BJ (cell line): ENCODE measurements around the gene CAV1. TPM values are rescaled to one million over a fixed set of nuclear protein-coding genes. Genes with fewer than 3 reads are reported as not detected.

Source experiments
- CTCF ChIA-PET: fragments of 350-600 bp; formaldehyde crosslinking; extraction: SDS; loops from one replicate; lab custom pipeline; 2021; ENCODE audit warnings: antibody characterized with exemption, inconsistent platforms; lab: Yijun Ruan, JAX
- POLR2A ChIA-PET: fragments of 300-600 bp; sonication (Branson Sonifier 250); formaldehyde crosslinking; extraction: SDS; loops from one replicate; lab custom pipeline; 2021; ENCODE audit warnings: antibody characterized with exemption; lab: Charles Lee
- DNase-seq: peaks from one replicate; pipeline ENCODE4 v3.0.0-alpha.2; 2011; ENCODE audit warnings: low read depth
- H3K27me3 ChIP-seq: 2 replicates; pipeline ENCODE4 v1.6.0; 2011; ENCODE audit warnings: low read length; ENCODE audit not compliant: control insufficient read depth, insufficient read depth
- H3K36me3 ChIP-seq: 2 replicates; pipeline ENCODE4 v1.5.1; 2011; ENCODE audit warnings: low read length; ENCODE audit not compliant: control insufficient read depth, insufficient read depth
- H3K4me3 ChIP-seq: 2 replicates; pipeline ENCODE4 v1.5.1; 2011; ENCODE audit warnings: low read depth, mild to moderate bottlenecking, control low read depth, low read length
- polyA plus RNA-seq: library from polyadenylated mRNA; depleted of rRNA; stranded (reverse); fragments of >200 nt; gene quantifications from 2 replicates; pipeline ENCODE4 v1.2.3, GENCODE V29; 2011
- TF ChIP-seq, protein P1 (sequence below): IDR thresholded peaks from 2 replicates; pipeline ENCODE4 v1.5.1; 2011; ENCODE audit warnings: low read depth, mild to moderate bottlenecking, control low read depth, inconsistent platforms, low read length, moderate library complexity; ENCODE audit not compliant: insufficient read depth

The CAV1 gene
- polyA plus RNA-seq, 1 experiment = 2,064 TPM

DNA sequence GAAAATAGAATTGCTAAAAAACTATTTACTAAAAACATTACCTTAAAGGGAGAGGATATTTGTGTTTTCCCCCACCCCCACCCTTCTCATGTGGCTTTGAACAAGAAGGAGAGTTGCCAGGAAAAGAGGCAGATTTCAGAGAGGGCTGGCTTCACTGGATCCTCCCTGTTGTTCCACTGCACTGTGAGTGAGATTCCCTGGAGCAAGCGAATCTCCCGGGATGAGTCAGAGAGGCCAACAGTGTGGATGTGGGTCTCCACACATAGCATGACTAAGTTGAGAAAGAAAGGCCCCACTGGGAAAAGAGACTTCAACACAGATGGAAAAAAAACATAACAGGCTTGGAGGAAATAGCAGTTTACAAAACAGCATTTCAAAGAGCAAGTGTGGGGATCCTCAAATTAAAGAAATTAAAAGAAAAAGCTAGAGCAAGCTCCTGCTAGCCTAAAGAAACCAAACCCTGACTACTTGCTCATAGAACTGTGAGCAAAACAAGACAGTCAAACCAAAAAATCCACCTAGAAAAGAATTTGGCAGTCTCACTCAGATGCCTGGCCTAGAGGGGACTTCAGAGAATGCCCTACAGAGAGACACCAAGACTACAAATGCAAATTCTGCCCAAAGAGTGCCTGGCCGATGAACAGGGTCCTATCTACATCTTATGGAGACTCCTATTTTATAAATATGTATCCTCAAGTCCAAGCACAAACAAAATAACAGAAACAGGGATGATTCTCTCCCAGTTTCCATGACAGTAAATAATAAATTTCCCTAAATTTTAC lies 3.4 kb downstream of the CAV1 start:
- H3K36me3 ChIP-seq = peaks cover 7% of the 10 kb centered on the region; the same call in 1 of the 2 replicates
- POLR2A ChIA-PET = interaction anchor here (0.5 to 1.3 kb wide), 3 partner anchors 16 to 268 kb away, joined by 3 to 4 read pairs (median 3); no protein-coding TSS in a partner anchor

DNA sequence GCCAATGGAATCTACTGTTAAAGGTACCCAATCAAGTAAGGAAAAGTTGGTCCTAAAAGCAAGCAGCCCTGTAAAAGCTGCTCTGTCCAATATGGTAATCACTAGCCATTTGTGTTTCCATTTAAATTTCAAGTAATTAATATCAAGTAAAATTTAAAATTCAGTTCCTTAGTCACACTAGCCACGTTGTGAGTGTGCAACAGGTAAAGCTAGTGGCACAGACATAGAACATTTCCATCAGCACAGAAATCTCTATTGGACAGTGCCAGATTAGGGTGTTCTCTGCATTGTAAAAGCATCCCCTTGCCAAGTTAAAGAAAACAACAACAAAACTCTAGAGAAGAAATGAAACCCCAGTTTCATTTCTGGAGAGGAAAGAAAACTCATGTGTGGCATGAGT lies 4.4 kb downstream of the CAV1 start:
- Histone ChIP-seq H3K36me3 (peaks cover 7% of the 10 kb centered on the region; the same call in 1 of the 2 replicates), H3K27me3 (no peaks in the 10 kb centered on the region), H3K4me3 (peak overlapping the region; percentile 73)
- no peak for DNase-seq
- CTCF ChIA-PET = interaction anchor here (0.7 to 2.0 kb wide), 2 partner anchors 56 to 62 kb away, joined by 6 read pairs; no protein-coding TSS in a partner anchor
- POLR2A ChIA-PET = no interaction called here
- TF ChIP-seq, protein P1, sequence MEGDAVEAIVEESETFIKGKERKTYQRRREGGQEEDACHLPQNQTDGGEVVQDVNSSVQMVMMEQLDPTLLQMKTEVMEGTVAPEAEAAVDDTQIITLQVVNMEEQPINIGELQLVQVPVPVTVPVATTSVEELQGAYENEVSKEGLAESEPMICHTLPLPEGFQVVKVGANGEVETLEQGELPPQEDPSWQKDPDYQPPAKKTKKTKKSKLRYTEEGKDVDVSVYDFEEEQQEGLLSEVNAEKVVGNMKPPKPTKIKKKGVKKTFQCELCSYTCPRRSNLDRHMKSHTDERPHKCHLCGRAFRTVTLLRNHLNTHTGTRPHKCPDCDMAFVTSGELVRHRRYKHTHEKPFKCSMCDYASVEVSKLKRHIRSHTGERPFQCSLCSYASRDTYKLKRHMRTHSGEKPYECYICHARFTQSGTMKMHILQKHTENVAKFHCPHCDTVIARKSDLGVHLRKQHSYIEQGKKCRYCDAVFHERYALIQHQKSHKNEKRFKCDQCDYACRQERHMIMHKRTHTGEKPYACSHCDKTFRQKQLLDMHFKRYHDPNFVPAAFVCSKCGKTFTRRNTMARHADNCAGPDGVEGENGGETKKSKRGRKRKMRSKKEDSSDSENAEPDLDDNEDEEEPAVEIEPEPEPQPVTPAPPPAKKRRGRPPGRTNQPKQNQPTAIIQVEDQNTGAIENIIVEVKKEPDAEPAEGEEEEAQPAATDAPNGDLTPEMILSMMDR = no peak

More for the DNA sequence above, 3.4 kb downstream of the CAV1 start:
- DNase-seq = peak; percentile 83
- CTCF ChIA-PET = interaction anchor here (0.7 to 3.9 kb wide), 7 partner anchors 15 to 269 kb away, joined by 3 to 56 read pairs (median 22); partner anchors contain the start of gene MET
- H3K4me3 ChIP-seq = peak overlapping the region; percentile 73
- TF ChIP-seq, protein P1 = no peak
- no peaks in the 10 kb centered on the region for H3K27me3 ChIP-seq

DNA sequence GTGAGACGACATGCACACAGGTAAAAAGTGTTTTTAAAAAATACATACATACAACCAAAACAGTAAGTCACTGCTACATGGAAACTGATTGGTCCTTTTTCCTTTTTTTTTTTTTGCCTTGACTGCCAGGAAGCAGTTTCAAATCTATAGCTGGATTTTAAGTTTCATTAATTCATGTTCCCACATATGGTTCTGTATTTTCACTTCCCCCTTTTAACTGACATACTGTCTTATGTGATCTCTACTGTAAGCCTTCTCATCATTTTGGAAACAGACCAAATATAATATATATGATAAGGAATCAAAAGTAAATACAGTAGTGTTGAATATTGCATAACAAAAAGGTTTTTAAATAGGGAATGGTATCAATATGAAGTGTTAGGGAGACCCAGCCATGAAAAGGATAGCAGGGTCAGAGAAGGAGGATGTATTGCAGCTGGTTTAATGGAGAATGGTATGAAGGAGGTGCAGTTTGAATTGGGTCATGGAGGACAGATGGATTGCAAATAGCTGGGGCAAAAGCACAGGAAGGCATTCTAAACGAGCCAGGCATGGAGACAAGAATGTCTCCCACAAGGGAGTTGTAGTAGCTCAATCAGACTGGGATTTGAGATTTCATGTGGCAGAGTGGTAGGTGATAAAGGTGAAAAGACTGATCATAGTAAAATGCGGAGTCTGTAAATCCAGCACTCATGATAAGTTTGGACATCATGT lies 5.4 kb downstream of the CAV1 start:
- Histone ChIP-seq H3K36me3 (peaks cover 7% of the 10 kb centered on the region; the same call in 1 of the 2 replicates), H3K4me3 (peak overlapping the region; percentile 18), H3K27me3 (no peaks in the 10 kb centered on the region)
- DNase-seq = no peak
- TF ChIP-seq, protein P1 = no peak
- POLR2A ChIA-PET = interaction anchor here (0.5 to 1.0 kb wide), 4 partner anchors 52 to 298 kb away, joined by 3 to 11 read pairs (median 6); no protein-coding TSS in a partner anchor
- CTCF ChIA-PET = interaction anchor here (0.6 to 2.0 kb wide), 3 partner anchors 40 to 89 kb away, joined by 3 to 6 read pairs (median 3); no protein-coding TSS in a partner anchor

DNA sequence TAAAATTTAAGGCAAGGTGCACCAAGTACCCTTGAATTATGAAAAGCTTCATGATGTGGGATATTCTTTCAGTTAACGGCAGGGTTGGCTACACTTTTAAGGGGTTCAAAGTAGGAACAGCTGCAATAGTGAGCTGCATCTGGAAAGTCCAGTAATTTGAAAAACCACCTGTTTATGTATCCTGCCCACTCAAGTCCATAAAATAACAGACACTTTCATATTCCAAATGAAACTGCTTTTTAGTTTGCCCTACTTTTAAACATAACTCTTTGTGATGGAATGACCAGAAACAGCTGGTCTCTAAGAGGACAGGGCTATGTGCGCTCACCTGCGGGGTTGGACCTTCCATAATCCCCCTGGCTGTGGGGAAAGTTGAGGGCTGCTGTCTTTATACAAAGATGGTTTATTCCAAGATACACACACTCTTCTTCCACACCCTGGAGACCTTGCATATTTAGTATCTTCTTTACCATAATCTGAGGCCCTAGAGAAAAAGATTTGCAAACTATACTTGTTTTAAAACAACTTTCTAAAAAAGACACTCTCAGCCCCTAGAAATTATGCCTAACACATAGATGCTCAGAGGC lies 7.4 kb downstream of the CAV1 start:
- H3K27me3 ChIP-seq = no peaks in the 10 kb centered on the region
- H3K36me3 ChIP-seq = peaks cover 11% of the 10 kb centered on the region
- no peak for DNase-seq
- ChIA-PET POLR2A (no interaction called here), CTCF (no interaction called here)
- no peak overlapping the region for H3K4me3 ChIP-seq
- TF ChIP-seq, protein P1 = no peak
